ENCODE data around the gene RHOD.

GRCh38 chr11:67041602-67042001, 15.0 kb upstream of the RHOD start:
- TF ChIP-seq NRF1 (IDR thresholded peaks at IDR 0.05; ENCODE audit: low read depth, low read length): no peak
- TF ChIP-seq CTCF (IDR thresholded peaks at IDR 0.05; ENCODE audit: control extremely low read depth in 1 of 3, insufficient read depth in 1 of 3, low read depth in 1 of 3, low read length in 3 of 3): no peak
- no peak for TF ChIP-seq JUN (IDR thresholded peaks at IDR 0.05; ENCODE audit: low read depth, low read length)
- TF ChIP-seq CHD1 (IDR thresholded peaks at IDR 0.05; ENCODE audit: low read depth, low read length): no peak
- TF ChIP-seq CEBPB (IDR thresholded peaks at IDR 0.05; ENCODE audit: low read depth, low read length): no peak
- no peak for TF ChIP-seq ASH2L (IDR thresholded peaks at IDR 0.05; ENCODE audit: low read length)

Measured in H1 (cell line).